GM19239 (cell line): Measurements from ENCODE around the gene TNFAIP3.
A peak's percentile ranks its signal among the peaks of the same experiment; 100 is the strongest.
"Not testable (repeated sequence)": the region's sequence is repeated elsewhere in the genome, so short reads cannot be mapped to it uniquely, and the experiment has no call there.

Source experiments
- DNase-seq: peaks from one replicate; pipeline ENCODE4 v3.0.0; 2011; ENCODE audit warnings: low spot score; ENCODE audit not compliant: insufficient read length
- FAIRE-seq: peaks from 2 replicates; lab custom pipeline; 2011; peaks lifted over from hg19 to GRCh38; lab: Jason Lieb, UNC

Gene TNFAIP3

DNA sequence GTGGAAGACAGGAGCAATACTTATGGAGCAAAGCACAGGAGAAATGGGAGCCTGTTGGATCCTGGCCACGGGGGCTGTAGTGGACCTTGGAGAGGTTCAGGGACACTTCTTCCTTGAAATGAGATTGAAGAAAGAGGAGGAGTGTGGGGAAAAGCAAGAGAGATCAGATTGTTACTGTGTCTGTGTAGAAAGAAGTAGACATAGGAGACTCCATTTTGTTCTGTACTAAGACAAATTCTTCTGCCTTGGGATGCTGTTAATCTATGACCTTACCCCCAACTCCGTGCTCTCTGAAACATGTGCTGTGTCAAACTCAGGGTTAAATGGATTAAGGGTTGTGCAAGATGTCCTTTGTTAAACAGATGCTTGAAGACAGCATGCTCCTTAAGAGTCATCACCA, 22.7 kb upstream of the TNFAIP3 start:
- FAIRE-seq = not testable (repeated sequence)

GRCh38 chr6:137844773-137845172, 22.3 kb upstream of the TNFAIP3 start:
- DNase-seq, FAIRE-seq: not testable (repeated sequence)

More for the DNA sequence above, 22.7 kb upstream of the TNFAIP3 start:
- not testable (repeated sequence) for DNase-seq

DNA sequence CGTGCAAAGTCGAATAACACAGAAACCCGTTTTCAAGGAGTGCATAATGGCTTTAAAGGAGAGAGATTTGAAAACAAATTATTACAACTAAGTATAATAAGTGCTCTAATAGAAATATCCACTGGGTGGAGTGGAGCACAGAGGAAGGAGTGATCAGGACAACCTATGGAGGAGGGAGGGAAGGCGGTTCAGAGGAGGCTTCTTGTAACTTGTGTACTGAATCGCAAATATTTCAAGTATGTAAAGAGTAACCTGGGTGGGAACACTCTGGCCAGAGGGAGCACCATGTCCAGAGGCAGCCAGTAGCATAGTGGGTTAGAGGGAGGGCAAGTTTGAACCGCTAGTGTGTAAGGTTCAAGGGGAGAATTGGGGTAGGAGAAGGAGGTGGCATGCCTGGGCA, 21.6 kb upstream of the TNFAIP3 start:
- FAIRE-seq (no peak), DNase-seq (no peak)

DNA sequence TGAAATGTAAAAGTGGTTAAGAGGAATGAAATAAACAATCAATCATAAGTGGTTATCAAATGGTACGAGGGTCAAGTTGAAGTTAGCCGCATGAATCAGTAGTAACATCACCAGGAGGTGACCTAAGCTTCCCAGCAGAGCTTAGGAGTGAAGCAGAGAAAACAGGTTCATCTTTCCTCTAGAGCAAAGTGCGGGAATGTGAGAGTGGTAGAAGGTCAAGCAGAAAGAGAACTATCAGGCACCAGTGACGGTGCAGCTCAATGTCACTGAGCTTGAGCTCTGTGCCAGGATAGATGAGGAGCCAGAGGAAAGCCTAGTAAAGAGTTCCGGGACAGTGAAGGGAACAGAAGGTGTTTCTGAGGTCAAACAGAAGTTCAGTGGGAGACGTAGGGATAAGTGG, 20.8 kb upstream of the TNFAIP3 start:
- DNase-seq (no peak), FAIRE-seq (no peak)

DNA sequence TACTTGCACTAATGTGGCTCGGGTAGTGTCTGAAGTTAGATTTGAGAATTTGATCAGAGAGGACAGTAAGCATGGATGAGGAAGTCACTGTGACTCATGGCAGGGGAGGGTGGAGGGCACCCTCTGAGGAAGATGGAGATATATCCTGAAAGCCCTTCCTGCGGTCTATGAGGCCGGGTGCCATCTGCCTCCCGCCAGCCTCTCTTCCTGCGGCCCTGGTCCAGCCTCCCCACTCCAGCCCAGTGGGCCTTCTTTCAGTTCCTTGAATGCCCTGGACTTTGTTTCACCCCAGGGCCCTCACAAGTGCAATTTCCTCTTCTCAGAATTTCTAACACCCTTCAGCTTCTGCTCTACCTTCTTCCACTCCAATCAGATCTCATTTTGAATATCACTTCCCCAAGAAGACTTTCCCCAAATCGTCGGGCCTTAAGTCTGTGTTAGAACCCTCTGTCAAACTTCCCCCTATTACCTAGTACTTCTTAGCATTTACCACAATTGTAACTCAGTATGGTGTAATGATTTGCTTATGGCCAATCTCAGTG, 20.2 kb upstream of the TNFAIP3 start:
- peak; percentile 23 for FAIRE-seq
- DNase-seq = no peak

- FAIRE-seq = peak; percentile 68
Observed at GRCh38 chr6:137847748-137848147, 19.3 kb upstream of the TNFAIP3 start.

GRCh38 chr6:137848672-137849071, 18.4 kb upstream of the TNFAIP3 start:
- FAIRE-seq (no peak), DNase-seq (no peak)

More at GRCh38 chr6:137847748-137848147, 19.3 kb upstream of the TNFAIP3 start:
- no peak for DNase-seq

GRCh38 chr6:137849181-137849980, 17.7 kb upstream of the TNFAIP3 start:
- DNase-seq = no peak
- peak; percentile 72 for FAIRE-seq

- FAIRE-seq (peak; percentile 40), DNase-seq (no peak)
Observed at GRCh38 chr6:137849981-137850714, 16.9 kb upstream of the TNFAIP3 start.

DNA sequence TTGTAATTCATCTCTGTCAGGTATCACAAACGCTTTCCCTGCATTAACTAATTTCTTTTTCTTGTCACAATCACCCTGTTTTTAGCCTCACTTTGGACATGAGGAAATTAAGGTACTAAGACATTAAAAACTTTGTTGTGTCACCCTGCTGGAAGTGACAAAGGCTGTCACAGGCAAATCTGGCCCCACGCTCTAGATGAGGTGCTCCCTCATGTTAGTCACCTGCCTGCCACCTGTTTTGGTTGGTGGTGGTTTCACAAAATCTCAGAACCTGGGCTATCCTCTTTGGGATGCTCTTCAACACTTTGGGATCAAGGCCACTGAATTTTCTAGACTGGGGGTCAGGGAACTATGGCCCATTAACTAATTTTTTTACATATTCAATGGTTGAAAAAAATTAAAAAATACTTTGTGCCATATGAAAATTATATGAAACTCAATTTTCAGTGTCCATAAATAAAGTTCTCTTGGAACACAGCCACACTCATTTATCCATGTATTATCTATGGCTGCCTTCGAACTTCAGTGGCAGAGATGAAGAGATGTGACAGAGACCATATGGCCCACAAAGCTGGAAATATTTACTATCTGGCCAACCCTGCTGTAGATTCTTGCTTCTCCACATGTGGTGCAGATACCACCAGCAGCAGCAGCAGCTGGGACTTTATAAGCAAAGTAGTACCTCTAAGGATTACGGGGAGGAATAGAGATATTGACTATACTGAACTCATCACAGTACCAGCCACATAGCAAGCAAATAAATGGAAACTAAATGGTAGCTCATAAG, 16.1 kb upstream of the TNFAIP3 start:
- no peak for FAIRE-seq
- DNase-seq = no peak

DNA sequence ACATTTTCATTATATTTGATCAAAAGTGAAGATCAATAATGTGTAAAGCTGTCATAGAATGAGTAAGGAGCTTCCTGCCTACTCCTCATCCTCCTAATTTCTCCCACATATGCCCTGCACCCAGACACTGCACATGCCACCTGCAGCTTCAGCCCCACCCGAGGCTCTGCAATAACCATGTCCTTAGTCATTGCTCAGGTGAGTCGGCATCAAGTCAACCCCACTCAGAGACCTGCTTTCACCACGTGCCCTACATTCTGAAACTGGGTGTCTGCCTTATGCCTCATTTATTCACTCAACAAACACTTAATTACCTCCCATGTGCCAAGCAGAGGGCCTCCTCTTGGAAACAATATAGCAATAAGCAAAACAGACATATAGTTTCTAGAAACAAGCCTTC, 15.4 kb upstream of the TNFAIP3 start:
- no peak for FAIRE-seq
- no peak for DNase-seq

DNA sequence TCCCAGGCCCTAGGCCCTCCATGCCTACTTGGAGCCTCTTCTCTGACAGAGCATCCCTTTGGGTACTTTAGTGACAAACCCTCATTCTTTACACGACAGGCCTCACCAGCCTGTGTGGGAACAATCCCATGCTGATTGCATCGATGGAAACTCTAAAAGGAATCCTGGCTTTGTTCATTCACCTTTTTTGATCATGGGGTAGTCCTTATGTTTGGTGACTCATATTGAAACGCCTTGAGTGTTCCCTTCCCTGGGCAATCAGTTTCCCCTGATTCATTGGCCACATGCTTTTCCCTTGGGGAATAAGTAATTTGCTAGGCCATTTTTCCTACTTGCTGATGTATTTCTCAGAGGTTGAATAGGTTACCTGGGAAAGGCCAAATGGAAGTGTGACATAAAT, 14.7 kb upstream of the TNFAIP3 start:
- FAIRE-seq (no peak), DNase-seq (no peak)

DNA sequence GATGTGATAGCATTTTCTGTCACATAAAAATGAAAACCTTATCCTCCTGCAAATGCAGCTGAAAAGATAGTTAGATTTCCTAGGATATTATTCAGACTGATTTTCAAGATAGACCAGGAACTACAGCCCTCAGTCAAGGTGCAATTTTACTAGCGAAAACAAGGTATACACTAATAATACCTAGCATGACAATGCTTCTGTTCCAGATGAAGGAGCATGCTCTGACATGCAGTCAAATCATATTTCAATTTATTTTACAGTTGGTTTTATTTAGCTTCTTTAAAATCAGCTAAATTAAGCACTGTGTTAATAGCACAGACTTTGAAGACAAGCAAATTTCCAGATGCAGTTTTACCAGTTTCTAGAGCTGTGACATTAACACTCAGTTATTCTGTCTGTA, 14.2 kb upstream of the TNFAIP3 start:
- DNase-seq = no peak
- FAIRE-seq = no peak

DNA sequence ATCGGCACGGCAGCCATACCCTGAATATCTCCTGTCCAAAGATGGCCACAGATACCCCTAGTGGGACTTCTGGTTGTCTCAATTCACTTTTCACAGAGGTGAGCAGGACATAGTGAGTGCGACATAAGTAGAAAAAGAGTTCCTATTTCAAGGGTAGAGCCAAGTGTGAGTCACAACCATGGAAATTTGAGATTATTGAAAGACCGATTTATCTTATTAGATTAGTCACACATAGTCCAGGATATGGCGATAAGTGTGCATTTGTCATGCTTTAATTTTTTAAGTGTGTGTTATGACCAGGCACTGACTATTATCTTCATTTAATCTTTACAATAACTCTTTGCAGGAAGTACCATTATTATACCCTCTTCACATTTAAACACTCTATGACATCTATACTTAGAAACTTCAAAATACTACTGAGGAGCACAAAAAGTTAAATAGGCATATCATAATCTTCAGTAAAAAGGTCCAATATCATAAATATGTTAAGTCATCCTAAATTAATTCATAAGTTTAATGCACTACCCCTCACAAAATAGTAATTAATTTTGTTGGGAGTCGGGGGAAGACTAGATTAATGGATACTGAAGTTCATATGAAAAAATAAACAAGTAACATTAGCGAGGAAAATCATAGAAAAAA, 13.4 kb upstream of the TNFAIP3 start:
- FAIRE-seq = no peak
- no peak for DNase-seq

DNA sequence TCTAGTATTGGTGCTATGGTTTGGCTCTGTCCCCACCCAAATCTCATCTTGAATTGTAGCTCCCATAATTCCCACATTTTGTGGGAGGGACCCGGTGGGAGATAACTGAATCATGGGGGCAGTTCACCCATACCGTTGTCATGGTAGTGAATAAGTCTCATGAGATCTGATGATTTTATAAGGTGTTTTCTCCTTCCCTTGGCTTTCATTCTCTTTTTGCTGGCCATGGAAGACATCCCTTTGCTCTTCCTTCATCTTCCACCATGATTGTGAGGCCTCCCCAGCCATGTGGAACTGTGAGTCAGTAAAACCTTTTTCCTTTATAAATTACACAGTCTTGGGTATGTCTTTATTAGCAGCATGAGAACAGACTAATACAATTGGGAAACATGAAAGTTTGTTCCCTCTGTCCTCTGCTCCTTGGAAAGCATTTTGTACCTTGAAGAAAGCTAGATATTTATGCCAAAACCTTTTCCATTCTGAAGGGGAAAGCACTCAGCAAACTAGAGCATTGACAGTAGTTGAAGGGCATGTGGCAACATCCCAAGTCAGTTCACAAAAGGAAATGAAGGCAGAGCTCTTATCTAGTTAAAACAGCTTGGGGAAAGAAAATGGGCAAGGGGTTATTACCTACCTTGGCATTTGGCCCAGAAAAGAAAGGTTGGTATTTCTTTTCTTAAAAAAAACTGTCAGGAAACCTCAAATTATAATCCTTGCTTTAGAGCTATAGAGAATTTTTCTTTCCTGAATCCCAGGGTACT, 10.7 kb upstream of the TNFAIP3 start:
- DNase-seq = no peak
- no peak for FAIRE-seq

DNA sequence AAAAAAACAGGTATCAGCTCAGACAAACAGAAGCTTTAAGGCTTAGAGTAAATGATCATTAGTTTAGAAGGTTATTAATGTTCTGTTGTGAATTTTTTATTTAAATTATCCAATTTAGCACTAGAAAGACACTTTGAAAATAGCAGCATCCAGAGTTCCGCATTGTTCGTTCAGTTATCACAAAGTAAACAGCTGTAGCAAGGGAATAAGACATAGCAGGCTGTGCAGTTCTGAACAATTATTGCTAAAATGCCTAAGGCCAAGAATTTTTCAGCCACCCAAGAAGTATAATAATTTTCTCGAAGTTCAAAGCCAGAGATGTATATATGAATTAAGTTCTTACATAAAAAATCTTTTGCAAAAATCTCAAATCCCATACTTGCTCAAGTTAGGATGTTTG, 8.0 kb upstream of the TNFAIP3 start:
- no peak for FAIRE-seq
- no peak for DNase-seq

DNA sequence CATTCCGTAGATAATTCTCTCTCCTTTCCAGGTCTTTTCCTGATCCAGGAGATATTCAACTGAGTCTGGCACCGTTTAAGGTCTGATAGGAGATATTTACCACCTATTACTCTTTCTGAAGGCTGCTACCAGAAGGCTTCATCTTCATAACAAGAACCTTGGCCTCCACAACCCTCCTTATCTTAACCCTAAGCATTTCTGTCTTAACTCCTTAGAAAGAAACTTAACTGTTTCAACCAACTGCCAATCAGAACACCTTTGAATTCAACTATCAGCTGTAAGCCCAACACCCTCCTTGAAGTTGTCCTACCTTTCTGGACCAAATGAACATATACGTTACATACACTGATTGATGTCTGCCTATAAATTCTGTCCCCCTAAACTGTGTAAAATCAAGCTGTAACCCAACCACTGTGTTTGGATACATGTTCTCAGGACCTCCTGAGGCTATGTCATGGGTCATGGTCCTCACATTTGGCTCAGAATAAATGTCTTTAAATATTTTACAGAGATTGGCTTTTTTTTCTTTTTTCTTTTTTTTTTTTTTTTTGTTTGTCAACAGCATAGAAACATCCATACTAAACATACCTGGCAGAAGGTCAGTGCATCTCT, 6.6 kb upstream of the TNFAIP3 start:
- DNase-seq (no peak), FAIRE-seq (no peak)

DNA sequence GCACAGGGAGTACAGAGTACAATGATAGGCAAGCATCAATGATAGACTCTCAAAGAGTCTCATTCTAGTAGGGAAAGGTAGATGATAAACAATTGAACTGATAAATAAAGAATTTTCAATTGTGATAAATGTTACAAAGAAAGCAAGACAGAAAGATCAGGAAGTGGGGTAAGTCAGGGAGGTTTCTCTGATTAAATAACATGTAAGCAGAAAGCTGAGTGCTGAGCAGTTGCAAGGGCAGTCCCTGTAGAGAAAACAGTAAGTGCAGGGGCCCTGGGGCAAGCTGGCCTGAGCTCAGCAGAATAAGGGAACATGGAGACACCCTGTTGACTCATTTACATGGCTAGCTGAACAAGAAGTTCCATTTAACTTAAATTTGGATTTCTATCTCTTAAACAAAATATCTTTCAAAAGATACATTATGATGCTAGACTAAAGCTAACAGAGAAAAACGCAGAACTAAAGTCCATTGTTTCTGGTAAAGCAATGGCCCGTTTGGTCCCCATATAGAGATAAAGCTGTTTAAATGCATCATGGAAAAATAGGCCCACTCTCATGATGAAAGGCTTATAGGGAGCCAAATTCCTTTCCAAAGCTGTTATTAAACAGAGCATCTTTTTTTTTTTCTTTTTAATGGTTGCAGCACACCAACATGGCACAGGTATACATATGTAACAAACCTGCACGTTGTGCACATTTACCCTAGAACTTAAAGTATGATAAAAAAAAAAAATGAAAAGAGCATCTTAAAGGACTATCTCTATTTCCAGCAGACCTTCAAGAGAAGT, 5.3 kb upstream of the TNFAIP3 start:
- DNase-seq = no peak
- no peak for FAIRE-seq
